A673 (cell line): Measurements from ENCODE around the gene BPTF. TPM values are rescaled to one million over a fixed set of nuclear protein-coding genes. Genes with fewer than 3 reads are reported as not detected.
"Not testable (repeated sequence)": the region's sequence is repeated elsewhere in the genome, so short reads cannot be mapped to it uniquely, and the experiment has no call there.

ENCODE experiments used
- BruUV-seq: library from RNA; stranded (reverse); fragments of 400-500 nt; replicated peaks from 2 replicates; lab custom pipeline; 2021; lab: Mats Ljungman, UMichigan
- CTCF ChIA-PET: fragments of 300-600 bp; sonication (Branson Sonifier 250); formaldehyde crosslinking; loops from one replicate; lab custom pipeline; 2022; ENCODE audit warnings: antibody characterized with exemption; lab: Charles Lee
- POLR2A ChIA-PET: fragments of 300-600 bp; sonication (Branson Sonifier 250); formaldehyde crosslinking; loops from one replicate; lab custom pipeline; 2022; ENCODE audit warnings: antibody characterized with exemption; ENCODE audit not compliant: low non-redundant PET; lab: Charles Lee
- DNase-seq: peaks from one replicate; pipeline ENCODE4 v3.0.0-alpha.2; 2015; ENCODE audit warnings: low spot score
- H3K27ac ChIP-seq: fragments of 200-600 bp; sonication (generic); 2 replicates; pipeline ENCODE4 v1.5.1; 2016; ENCODE audit warnings: mixed run types, low read depth, mild to moderate bottlenecking, mixed read lengths, antibody characterized with exemption, low read length; ENCODE audit not compliant: poor library complexity, severe bottlenecking
- H3K27me3 ChIP-seq: fragments of 200-600 bp; sonication (generic); replicated peaks from 2 replicates; pipeline ENCODE4 v1.6.1; 2017; ENCODE audit warnings: mixed run types, low read depth, mild to moderate bottlenecking, mixed read lengths, antibody characterized with exemption, low read length; ENCODE audit not compliant: insufficient read depth, poor library complexity
- H3K36me3 ChIP-seq: fragments of 200-600 bp; sonication (generic); 2 replicates; pipeline ENCODE4 v1.6.1; 2016; ENCODE audit warnings: mixed run types, mild to moderate bottlenecking, mixed read lengths, antibody characterized with exemption, low read length; ENCODE audit not compliant: insufficient read depth, poor library complexity, severe bottlenecking
- H3K4me1 ChIP-seq: fragments of 200-600 bp; sonication (generic); 2 replicates; pipeline ENCODE4 v1.6.1; 2017; ENCODE audit warnings: mixed run types, mild to moderate bottlenecking, mixed read lengths, antibody characterized with exemption, low read length; ENCODE audit not compliant: insufficient read depth, poor library complexity, severe bottlenecking
- H3K4me3 ChIP-seq: fragments of 200-600 bp; sonication (generic); 2 replicates; pipeline ENCODE4 v1.5.1; 2016; ENCODE audit warnings: low read depth, mixed run types, mild to moderate bottlenecking, mixed read lengths, low read length; ENCODE audit not compliant: poor library complexity, severe bottlenecking
- H3K9me3 ChIP-seq: fragments of 200-600 bp; sonication (generic); 2 replicates; pipeline ENCODE4 v1.6.1; 2016; ENCODE audit warnings: mixed run types, low read depth, mild to moderate bottlenecking, mixed read lengths, antibody characterized with exemption, low read length; ENCODE audit not compliant: poor library complexity, severe bottlenecking
- CTCF ChIP-seq: fragments of 300-800, 200-600 bp; sonication (generic); conservative IDR thresholded peaks from 2 replicates; pipeline ENCODE4 v1.5.1; 2017; ENCODE audit warnings: low read depth, mild to moderate bottlenecking, antibody characterized with exemption, low read length, moderate library complexity, mixed read lengths
- EZH2 ChIP-seq: fragments of 200-600 bp; sonication (generic); IDR thresholded peaks from 2 replicates; pipeline ENCODE4 v1.6.1; 2017; ENCODE audit warnings: borderline replicate concordance, low read depth, mild to moderate bottlenecking, mixed read lengths, antibody characterized with exemption, low read length; ENCODE audit not compliant: poor library complexity, severe bottlenecking
- intact Hi-C: fragments of 100-400 bp; cut with micrococcal nuclease; formaldehyde crosslinking; loops from one replicate; pipeline ENCODE4 v1.10.0; 2022; ENCODE audit not compliant: unreplicated experiment
- total RNA-seq: library from RNA; stranded (reverse); gene quantifications from 2 replicates; pipeline ENCODE4 v1.2.3, GENCODE V29; 2021

BPTF gene
- total RNA-seq, 1 experiment from 2014 or later: 108 TPM

DNA sequence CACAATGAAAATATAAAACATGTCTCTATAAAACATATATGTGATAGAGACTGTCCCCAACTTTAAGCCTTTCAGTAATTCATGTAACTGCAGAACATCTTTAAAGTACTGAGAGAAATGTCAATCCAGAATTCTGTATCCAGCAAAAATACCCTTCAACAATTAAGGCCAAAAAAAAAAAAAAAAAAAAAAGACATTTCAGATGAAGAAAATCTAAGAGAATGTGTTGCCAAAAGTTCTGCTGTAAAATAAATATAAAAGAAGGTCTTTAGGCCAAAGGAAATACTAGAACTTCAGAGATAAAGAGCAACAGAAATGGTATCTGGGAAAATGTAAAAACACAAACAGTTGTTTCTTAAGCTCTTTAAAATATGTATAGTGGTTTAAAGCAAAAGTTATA lies 17.3 kb downstream of the BPTF start:
- TF ChIP-seq CTCF: no peak
- TF ChIP-seq EZH2: no peak
- BruUV-seq: no TSS peak
- no peaks in the 10 kb centered on the region for H3K4me1 ChIP-seq
- ChIA-PET CTCF (no interaction called here), POLR2A (no interaction called here)
- H3K4me3 ChIP-seq: no peak overlapping the region
- intact Hi-C loops: no loop called here
- H3K9me3 ChIP-seq: no peaks in the 10 kb centered on the region
- no peak for DNase-seq
- H3K27ac ChIP-seq: no peak overlapping the region
- H3K27me3 ChIP-seq: no peaks in the 10 kb centered on the region
- H3K36me3 ChIP-seq: no peaks in the 10 kb centered on the region

DNA sequence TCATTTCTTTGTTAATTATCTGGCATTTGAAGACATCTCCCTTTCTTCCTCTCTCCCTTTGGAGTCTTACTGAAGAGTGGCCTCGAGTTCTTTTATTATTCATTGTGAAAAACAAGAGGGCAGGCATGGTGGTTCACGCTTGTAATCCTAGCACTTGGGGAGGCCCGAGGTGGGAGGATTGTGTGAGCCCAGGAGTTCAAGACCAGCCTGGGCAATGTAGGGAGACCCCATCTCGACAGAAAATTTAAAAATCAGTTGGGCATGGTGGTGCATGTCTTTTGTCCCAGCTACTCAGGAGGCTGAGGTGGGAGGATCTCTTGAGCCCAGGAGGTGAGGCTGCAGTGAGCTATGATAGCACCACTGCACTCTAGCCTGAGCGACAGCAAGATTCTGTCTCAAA lies 20.1 kb downstream of the BPTF start:
- Histone ChIP-seq H3K36me3 (peaks cover 6% of the 10 kb centered on the region), H3K27ac (no peak overlapping the region), H3K4me3 (no peak overlapping the region), H3K4me1 (no peaks in the 10 kb centered on the region), H3K27me3 (no peaks in the 10 kb centered on the region), H3K9me3 (no peaks in the 10 kb centered on the region)
- intact Hi-C loops: no loop called here
- DNase-seq: no peak
- no TSS peak for BruUV-seq
- CTCF ChIA-PET: no interaction called here
- POLR2A ChIA-PET: no interaction called here
- TF ChIP-seq EZH2 (no peak), CTCF (no peak)

DNA sequence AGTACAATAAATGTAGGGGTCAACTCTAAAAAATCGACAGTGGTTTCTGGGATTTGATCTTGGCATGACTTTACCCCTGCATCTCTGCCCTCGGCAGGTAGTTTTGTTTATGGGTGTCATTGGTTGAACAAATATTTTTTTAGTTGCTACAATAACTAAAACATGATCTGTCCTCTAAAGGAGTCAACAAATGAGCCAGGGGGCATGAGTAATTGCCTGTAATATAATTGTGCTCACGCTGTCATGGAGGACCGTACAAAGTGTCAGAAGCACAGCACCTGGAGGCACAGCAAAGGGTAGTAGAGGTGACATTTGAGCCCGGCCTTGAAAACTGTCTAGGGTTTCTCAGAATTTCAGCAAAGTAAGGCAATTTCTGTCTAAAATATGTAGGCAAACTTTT lies 22.9 kb downstream of the BPTF start:
- H3K27ac ChIP-seq, POLR2A ChIA-PET, BruUV-seq, H3K4me1 ChIP-seq, H3K36me3 ChIP-seq, H3K4me3 ChIP-seq, CTCF ChIA-PET, DNase-seq, H3K27me3 ChIP-seq, H3K9me3 ChIP-seq, intact Hi-C loops: not testable (repeated sequence)

GRCh38 chr17:67848846-67849245 lies 23.5 kb downstream of the BPTF start:
- H3K36me3 ChIP-seq, H3K4me1 ChIP-seq, BruUV-seq, H3K27ac ChIP-seq, POLR2A ChIA-PET, CTCF ChIA-PET, H3K27me3 ChIP-seq, H3K4me3 ChIP-seq, intact Hi-C loops, H3K9me3 ChIP-seq, DNase-seq: not testable (repeated sequence)
